ENCODE results near the gene PNPLA3. TPM values are rescaled to one million over a fixed set of nuclear protein-coding genes. Genes with fewer than 3 reads are reported as not detected.

Gene PNPLA3
- total RNA-seq, 1 experiment from 2014 or later = 7.3 TPM

DNA sequence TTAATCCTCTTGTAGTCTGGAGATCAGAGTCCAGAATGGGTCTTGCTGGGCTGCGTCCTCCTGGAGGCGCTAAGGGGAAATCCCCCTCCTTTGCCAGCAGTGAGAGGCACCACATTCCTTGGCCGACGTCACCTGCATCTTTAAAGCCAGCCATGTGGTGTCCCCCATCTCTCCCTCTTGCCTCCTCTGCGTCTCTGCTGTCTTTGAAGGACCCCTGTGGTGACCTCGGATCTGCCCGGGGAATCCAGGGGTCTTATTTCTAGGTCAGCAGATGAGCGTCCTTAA lies 73.3 kb downstream of the PNPLA3 start:
- H3K36me3 ChIP-seq (ENCODE audit: control insufficient read depth in 1 of 2, insufficient read depth in 2 of 2, low read length in 2 of 2) = peaks cover 14 to 28% of the 10 kb centered on the region in 2 experiments; a peak in 3 of 4 replicates
- intact Hi-C loops (cut with micrococcal nuclease) = no loop called here
- DNase-seq (ENCODE audit: low read depth, low spot score) = no peak
- no peaks in the 10 kb centered on the region for H3K79me2 ChIP-seq (ENCODE audit: insufficient read depth, low read length)
- no peak for ATAC-seq
- RAD21 ChIA-PET (ENCODE audit: low non-redundant PET in 1 of 2, low total read pairs in 2 of 2, uncharacterized antibody in 2 of 2, unreplicated experiment in 2 of 2) = no interaction called here
- no peaks in the 10 kb centered on the region for H3K9me3 ChIP-seq (ENCODE audit: control insufficient read depth in 1 of 2, insufficient read depth in 1 of 2, low read depth in 1 of 2, low read length in 2 of 2)
- no peak overlapping the region for H3K27ac ChIP-seq (ENCODE audit: low read depth, low read length)
- CTCF ChIA-PET = no interaction called here
- no peaks in the 10 kb centered on the region for H4K20me1 ChIP-seq (ENCODE audit: insufficient read depth)
- no peak overlapping the region for H3K4me3 ChIP-seq (replicated peaks in 1 of 2; ENCODE audit: low read depth in 1 of 2, low read length in 2 of 2)
- no peaks in the 10 kb centered on the region for H3K4me1 ChIP-seq (ENCODE audit: control insufficient read depth in 1 of 2, insufficient read depth in 2 of 2, low read length in 2 of 2)
- H2AFZ ChIP-seq (ENCODE audit: low read depth, low read length, poor library complexity, severe bottlenecking) = no peak overlapping the region
- no peaks in the 10 kb centered on the region for H3K9me2 ChIP-seq (ENCODE audit: insufficient read depth)
- no TSS peak for BruUV-seq (replicated peaks)
- POLR2A ChIA-PET = no interaction called here
- H3K27me3 ChIP-seq (ENCODE audit: insufficient read depth, low read length) = no peaks in the 10 kb centered on the region
- H3K4me2 ChIP-seq (ENCODE audit: low read length) = no peak overlapping the region
- H3K9ac ChIP-seq (ENCODE audit: low read length) = no peak overlapping the region
- TF ChIP-seq POLR2A (IDR thresholded peaks at IDR 0.05; ENCODE audit: borderline replicate concordance, extremely low read depth, insufficient read depth, insufficient read length) (no peak), SP1 (IDR thresholded peaks at IDR 0.05; ENCODE audit: low read depth) (no peak), RAD21 (IDR thresholded peaks at IDR 0.05; ENCODE audit: low read depth) (no peak), EZH2phosphoT487 (IDR thresholded peaks at IDR 0.05; ENCODE audit: borderline replicate concordance) (no peak), SRF (IDR thresholded peaks at IDR 0.05; ENCODE audit: low read depth) (no peak), SIN3A (IDR thresholded peaks at IDR 0.05; ENCODE audit: low read depth) (no peak), JUND (IDR thresholded peaks at IDR 0.05) (no peak), ZFX (IDR thresholded peaks at IDR 0.05) (no peak)
- TF ChIP-seq, protein P1, sequence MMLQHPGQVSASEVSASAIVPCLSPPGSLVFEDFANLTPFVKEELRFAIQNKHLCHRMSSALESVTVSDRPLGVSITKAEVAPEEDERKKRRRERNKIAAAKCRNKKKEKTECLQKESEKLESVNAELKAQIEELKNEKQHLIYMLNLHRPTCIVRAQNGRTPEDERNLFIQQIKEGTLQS (IDR thresholded peaks at IDR 0.05) = no peak
- TF ChIP-seq, protein P2, sequence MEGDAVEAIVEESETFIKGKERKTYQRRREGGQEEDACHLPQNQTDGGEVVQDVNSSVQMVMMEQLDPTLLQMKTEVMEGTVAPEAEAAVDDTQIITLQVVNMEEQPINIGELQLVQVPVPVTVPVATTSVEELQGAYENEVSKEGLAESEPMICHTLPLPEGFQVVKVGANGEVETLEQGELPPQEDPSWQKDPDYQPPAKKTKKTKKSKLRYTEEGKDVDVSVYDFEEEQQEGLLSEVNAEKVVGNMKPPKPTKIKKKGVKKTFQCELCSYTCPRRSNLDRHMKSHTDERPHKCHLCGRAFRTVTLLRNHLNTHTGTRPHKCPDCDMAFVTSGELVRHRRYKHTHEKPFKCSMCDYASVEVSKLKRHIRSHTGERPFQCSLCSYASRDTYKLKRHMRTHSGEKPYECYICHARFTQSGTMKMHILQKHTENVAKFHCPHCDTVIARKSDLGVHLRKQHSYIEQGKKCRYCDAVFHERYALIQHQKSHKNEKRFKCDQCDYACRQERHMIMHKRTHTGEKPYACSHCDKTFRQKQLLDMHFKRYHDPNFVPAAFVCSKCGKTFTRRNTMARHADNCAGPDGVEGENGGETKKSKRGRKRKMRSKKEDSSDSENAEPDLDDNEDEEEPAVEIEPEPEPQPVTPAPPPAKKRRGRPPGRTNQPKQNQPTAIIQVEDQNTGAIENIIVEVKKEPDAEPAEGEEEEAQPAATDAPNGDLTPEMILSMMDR (IDR thresholded peaks at IDR 0.05 in 2 of 3, conservative IDR thresholded peaks at IDR 0.05 in 1 of 3; ENCODE audit: borderline replicate concordance in 1 of 3, insufficient read depth in 1 of 3, low read depth in 2 of 3, low read length in 2 of 3) = no peak
- TF ChIP-seq, protein P3, sequence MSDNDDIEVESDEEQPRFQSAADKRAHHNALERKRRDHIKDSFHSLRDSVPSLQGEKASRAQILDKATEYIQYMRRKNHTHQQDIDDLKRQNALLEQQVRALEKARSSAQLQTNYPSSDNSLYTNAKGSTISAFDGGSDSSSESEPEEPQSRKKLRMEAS (IDR thresholded peaks at IDR 0.05) = no peak

Other genes with a start within 250 kb of the PNPLA3 start
- gene EFCAB6, start 111.5 kb upstream of the PNPLA3 start, total RNA-seq (2021; ENCODE audit: unreplicated experiment) = 0.52 TPM
- gene SULT4A1, start 61.3 kb upstream of the PNPLA3 start, total RNA-seq (2021; ENCODE audit: unreplicated experiment) = 8.4 TPM
- 2.9 TPM for gene PNPLA5, start 31.8 kb upstream of the PNPLA3 start, total RNA-seq (2021; ENCODE audit: unreplicated experiment)
- gene SAMM50, start 31.6 kb downstream of the PNPLA3 start, total RNA-seq (2021; ENCODE audit: unreplicated experiment) = 40.8 TPM
- 21.4 TPM for gene PARVB, start 100.5 kb downstream of the PNPLA3 start, total RNA-seq (2021; ENCODE audit: unreplicated experiment)

Measured in HCT116 (cell line).